ENCODE results near the gene NUP42.

Gene NUP42, protein sequence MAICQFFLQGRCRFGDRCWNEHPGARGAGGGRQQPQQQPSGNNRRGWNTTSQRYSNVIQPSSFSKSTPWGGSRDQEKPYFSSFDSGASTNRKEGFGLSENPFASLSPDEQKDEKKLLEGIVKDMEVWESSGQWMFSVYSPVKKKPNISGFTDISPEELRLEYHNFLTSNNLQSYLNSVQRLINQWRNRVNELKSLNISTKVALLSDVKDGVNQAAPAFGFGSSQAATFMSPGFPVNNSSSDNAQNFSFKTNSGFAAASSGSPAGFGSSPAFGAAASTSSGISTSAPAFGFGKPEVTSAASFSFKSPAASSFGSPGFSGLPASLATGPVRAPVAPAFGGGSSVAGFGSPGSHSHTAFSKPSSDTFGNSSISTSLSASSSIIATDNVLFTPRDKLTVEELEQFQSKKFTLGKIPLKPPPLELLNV

DNA sequence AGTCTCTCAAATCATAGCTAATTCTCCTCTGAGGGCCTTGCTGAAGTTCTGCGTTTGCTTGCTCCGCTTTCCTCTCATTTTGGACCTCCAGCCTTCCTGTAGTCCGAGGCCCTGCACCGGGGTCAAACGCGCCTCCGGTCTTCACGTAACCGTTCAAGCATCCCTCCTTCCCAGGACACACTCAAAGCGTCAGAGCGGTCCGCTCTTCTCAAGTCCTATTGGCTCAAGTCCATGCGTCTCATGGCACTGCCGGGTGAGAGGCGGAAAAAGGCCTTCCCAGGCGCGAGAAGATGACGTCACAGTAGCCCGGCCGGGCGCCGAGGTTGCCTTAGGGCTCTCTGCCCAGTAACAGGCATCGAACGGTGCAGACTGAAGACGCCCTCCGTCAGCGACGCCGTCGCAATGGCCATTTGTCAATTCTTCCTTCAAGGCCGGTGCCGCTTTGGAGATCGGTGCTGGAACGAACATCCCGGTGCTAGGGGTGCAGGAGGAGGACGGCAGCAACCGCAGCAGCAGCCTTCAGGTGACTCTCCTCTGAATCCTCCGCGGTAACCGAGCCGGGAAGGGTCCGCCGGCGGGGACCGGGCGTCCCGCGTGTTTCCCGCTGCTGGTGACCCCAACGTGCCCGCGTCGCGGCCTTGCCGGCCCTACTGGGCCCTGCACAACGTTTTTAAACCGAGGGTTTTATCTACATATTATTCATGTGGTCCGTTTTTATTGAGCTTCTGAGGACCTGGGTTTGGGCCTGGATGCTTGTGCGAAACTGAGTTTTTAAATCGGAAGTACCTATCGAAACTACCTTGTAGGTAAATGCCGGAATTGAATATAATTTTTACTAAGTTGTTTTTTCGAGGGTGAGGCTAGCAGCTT, at the start of gene NUP42:
Gene NUP42, plus strand, starts transcription at position 365 of the 870 bp plus-strand sequence. Its CDS starts 38 bp downstream, at position 403.
- TF ChIP-seq POLR2A (IDR thresholded peaks at IDR 0.05; ENCODE audit: low read depth, low read length): peak; percentile 93
- DNase-seq (ENCODE audit: insufficient read length, low spot score): peak; percentile 98
- peak; percentile 99 for FAIRE-seq

DNA sequence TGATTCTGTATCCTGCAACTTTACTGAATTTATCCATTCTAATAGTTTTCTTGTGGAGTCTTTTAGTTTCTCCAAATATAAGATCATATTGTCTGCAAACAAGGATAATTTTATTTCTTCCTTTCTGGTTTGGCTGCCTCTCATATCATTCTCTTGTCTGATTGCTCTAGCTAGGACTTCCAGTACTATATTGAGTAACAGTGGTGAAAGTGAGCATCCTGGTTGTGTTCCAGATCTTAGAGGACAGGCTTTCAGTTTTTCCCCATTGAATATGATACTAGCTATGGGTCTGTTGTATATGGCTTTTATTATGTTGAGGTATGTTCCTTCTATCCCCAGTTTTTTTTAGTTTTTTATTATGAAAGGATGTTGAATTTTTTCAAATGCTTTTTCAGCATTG, 48.1 kb upstream of the NUP42 start:
- TF ChIP-seq POLR2A (IDR thresholded peaks at IDR 0.05; ENCODE audit: low read depth, low read length): no peak
- DNase-seq (ENCODE audit: insufficient read length, low spot score): no peak
- no peak for FAIRE-seq

DNA sequence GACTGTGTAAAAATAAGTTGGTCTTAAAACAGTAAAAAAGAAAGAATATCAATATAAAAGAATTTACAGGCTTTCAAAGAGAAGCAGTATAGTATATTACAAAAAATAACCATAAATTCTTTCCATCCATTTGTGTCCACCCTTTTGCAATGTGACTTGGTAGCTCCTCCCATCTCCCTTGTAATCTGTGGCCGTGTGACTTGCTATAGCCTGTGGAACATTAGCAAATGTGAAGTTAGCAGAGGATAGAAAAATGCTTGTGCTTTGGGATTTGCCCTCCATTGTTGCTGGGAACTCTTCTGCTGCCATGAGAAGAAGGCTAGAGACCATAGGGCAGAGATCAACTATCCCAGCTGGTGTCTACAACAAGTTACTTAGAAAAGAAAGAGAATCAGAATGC, 46.1 kb upstream of the NUP42 start:
- FAIRE-seq: peak; percentile 43

DNA sequence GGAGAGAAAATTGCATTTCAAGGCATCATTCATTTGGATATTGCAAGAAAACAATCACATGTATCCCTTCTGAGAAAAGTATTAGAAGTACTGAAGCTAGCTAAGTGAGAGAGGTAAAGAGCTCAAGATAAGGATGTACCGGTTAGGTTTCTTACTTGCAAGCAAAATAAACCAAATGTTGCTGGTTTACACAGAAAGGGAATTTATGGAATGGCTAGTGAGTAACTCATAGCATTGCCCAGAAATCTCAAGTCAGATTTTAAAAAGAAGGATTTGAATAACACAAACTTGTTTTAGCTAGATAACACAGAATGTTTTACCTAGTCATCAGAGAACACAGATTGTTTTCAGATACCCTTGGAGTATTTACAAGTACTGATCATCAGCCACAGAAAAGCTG, 45.6 kb upstream of the NUP42 start:
- DNase-seq (ENCODE audit: insufficient read length, low spot score) (no peak), FAIRE-seq (peak; percentile 81)
- no peak for TF ChIP-seq POLR2A (IDR thresholded peaks at IDR 0.05; ENCODE audit: low read depth, low read length)

More for the DNA sequence above, 46.1 kb upstream of the NUP42 start:
- no peak for DNase-seq (ENCODE audit: insufficient read length, low spot score)
- no peak for TF ChIP-seq POLR2A (IDR thresholded peaks at IDR 0.05; ENCODE audit: low read depth, low read length)

DNA sequence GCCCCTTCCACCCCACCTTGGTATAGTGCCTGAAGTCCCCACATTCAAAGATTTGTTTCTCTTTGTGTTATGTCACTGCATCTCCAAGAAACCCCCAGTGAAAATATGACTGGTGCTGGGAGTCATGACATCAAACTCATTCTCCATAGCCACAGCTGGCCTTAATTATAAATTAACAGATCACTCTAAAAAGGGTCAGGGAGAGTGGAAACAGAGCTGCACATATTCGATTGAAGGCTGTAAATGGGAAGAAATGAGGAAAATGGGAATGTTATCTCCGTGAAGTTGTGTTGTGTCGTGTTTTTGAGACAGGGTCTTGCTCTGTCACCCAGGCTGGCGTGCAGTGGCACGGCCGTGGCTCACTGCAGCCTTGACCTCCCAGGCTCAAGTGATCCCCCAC, 24.2 kb upstream of the NUP42 start:
- FAIRE-seq (no peak), DNase-seq (ENCODE audit: insufficient read length, low spot score) (no peak)
- no peak for TF ChIP-seq POLR2A (IDR thresholded peaks at IDR 0.05; ENCODE audit: low read depth, low read length)

DNA sequence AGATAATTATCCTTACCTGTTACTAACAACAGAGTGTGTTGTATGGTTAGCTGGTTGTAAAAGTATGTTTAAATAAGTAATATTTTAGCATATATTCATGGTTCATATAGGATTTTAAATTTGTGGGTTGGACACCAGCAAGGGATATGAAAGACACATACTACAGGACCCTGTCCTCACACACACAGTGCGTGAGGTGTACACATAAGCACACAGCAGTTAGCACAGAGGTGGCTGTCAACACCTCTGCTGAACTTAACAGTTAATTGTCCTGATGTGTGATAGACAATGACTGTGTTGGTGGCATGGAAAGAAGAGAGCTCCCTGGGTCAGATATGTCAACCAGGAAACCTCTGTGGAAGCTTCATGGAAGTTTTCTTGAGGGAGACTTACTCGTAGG, 23.3 kb upstream of the NUP42 start:
- no peak for TF ChIP-seq POLR2A (IDR thresholded peaks at IDR 0.05; ENCODE audit: low read depth, low read length)
- no peak for FAIRE-seq
- no peak for DNase-seq (ENCODE audit: insufficient read length, low spot score)

DNA sequence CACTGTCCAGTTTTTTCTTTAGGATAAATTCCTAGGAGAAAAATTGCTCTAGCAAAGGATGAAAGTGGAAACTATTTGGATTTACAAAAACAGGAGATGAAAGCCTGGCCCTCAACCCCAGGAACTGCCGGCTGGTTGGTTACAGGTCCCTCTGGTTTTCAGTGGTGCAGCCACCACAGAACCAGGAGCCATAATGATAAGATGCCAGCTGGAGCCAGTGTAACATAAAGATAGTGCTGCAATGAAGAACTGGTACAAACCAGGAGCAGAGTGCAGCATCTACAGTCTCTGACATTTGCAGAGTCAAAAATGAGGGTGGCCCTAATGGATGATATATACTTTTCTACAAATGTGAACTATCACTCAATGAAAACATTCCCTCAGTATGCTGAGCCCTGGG, 20.4 kb upstream of the NUP42 start:
- TF ChIP-seq POLR2A (IDR thresholded peaks at IDR 0.05; ENCODE audit: low read depth, low read length): no peak
- no peak for FAIRE-seq
- no peak for DNase-seq (ENCODE audit: insufficient read length, low spot score)

DNA sequence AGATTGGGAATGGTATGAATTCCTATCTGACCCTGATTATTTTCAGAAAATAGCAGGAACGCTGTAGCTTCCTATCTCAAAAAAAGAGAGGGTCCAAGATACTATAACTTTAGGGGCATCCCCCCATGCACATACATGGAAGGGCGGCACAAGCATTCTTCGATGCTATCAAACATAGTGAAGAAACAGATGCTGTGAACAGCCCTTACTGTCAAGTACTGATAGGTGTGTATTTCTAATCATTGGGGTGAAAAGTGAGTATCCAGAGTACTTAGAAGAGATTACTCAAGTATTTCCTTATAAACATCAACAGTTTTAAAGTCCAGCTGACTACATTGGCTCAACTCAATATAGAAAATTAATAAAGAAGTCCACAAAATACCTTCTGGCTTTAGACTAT, 17.0 kb upstream of the NUP42 start:
- no peak for DNase-seq (ENCODE audit: insufficient read length, low spot score)
- no peak for FAIRE-seq
- no peak for TF ChIP-seq POLR2A (IDR thresholded peaks at IDR 0.05; ENCODE audit: low read depth, low read length)

DNA sequence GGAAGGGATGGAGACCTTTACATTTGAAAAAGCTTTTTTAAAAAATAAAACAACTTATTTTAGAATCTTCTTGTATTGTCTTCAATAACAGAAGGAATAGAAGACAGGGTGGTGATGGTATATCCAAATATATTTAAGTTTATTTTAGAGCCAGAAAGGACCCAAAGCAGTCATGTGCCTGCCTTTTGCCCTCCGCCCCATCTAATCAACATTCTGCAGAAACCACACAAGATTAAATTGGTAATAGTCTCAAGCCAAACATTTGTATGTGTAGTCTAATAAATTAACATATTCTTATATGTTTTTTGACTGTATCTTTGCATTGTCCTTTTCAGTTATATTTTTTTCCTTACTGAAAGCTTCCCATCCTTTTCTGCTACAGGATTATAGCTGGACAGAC, 16.5 kb upstream of the NUP42 start:
- FAIRE-seq: no peak
- TF ChIP-seq POLR2A (IDR thresholded peaks at IDR 0.05; ENCODE audit: low read depth, low read length): no peak

DNA sequence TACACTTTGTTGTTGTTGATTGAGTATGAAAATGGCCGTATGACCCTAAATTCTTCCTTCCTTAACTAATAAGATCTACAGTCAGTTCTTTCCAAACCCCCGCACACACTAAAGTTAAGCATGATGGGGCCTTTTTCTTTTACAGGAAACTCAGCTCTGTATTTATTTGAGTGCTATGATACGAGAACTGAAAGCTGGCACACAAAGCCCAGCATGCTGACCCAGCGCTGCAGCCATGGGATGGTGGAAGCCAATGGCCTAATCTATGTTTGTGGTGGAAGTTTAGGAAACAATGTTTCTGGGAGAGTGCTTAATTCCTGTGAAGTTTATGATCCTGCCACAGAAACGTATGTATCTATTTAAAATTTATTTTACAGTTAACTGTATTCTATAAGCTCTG, 14.2 kb upstream of the NUP42 start:
- DNase-seq (ENCODE audit: insufficient read length, low spot score) (no peak), FAIRE-seq (no peak)
- no peak for TF ChIP-seq POLR2A (IDR thresholded peaks at IDR 0.05; ENCODE audit: low read depth, low read length)

More for the DNA sequence above, 16.5 kb upstream of the NUP42 start:
- DNase-seq (ENCODE audit: insufficient read length, low spot score): no peak

DNA sequence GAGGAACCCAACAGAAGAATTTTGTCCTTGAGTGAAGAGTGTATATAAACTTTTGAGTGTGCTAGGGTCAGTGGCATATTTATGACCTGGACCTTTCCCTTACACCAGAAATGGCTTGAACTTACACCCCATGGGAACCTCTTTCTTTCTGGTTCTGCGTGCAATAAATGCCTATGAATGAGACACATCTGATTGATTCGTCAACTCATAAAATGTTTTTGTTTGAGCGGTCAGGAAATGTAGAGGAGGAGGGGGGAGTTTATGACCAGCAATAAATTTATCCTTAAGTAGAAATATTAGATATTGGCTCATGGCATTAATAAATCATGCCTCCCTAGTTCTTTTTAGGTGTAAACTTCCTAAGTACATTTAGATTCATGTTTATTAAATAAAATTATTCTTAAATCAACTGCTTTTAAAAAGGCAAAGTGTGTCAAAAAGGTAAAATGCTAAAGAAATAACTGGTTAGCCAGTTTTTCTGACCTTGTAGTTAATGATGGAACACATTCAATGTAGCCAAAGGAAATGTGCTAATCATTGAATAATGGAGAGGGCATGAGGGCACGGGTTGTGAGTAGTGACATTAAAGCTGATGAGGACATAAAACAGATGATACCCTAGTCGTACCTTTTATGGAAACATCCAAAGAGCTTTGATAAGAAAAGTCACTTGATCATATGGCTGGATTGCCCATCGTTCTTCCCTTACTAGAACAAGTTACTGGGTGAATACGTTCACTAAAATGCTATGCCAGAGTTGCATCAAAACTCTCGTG, 13.6 kb upstream of the NUP42 start:
- no peak for TF ChIP-seq POLR2A (IDR thresholded peaks at IDR 0.05; ENCODE audit: low read depth, low read length)
- no peak for DNase-seq (ENCODE audit: insufficient read length, low spot score)
- FAIRE-seq: peak; percentile 74

DNA sequence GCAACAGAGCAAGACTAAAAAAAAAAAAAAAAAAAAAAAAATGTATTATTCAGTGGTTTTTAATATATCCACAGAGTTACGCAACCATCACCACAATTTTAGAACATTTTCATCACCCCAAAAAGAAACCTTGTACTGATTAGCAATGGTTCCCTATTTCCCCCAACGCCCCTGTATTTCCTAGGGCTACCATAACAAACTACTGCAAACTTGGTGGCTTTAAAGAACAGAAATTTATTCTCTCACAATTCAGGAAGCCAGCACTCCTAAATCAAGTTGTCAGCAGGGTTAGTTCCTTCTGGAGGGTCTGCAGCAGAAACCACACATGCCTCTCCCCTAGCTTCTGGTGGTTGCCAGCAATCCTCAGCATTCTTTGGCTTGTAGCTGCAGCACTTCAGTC, 5.9 kb upstream of the NUP42 start:
- TF ChIP-seq POLR2A (IDR thresholded peaks at IDR 0.05; ENCODE audit: low read depth, low read length): no peak
- DNase-seq (ENCODE audit: insufficient read length, low spot score) (no peak), FAIRE-seq (no peak)

DNA sequence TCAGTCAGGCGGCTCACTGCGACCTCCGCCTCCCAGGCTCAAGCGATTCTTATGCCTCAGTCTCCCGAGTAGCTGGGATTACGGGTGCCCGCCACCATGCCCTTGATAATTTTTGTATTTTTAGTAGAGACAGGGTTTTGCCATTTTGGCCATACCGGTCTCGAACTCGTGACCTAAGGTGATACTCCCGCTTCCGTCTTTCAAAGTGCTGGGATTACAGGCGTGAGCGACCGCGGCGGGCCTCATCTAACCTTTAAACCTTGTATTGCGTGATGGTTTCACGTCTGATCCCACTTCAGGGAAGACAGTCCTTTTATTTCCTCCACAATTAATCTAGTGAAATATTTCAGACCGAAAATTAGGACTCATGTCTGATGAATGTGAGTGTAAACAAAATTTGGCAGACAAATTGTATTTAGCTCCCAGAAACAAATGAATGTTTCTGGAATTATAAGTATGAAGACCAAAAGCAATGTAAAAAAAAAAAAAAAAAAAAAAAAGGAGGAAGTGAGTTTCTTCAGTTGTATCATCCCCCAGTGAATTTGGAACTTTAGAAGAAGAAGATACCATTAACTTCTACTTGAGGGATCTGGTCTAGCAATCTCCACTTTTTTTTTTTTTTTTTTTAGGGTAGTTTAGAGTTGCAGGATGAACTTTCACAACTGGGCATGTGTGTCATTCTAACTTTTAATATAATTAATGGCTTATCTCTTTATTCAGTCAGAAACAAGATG, 1.6 kb downstream of the NUP42 start:
- no peak for TF ChIP-seq POLR2A (IDR thresholded peaks at IDR 0.05; ENCODE audit: low read depth, low read length)
- DNase-seq (ENCODE audit: insufficient read length, low spot score) (no peak), FAIRE-seq (no peak)
